GM18951 (cell line): ENCODE results near the gene HOXD9.

Source experiments
- POLR2A ChIP-seq: IDR thresholded peaks from 4 replicates; pipeline ENCODE4 v1.6.1; 2011; ENCODE audit warnings: mild to moderate bottlenecking; ENCODE audit not compliant: insufficient read length, insufficient read depth; ENCODE audit errors: extremely low read depth
- in situ Hi-C: fragments of 300-500 bp; cut with MboI; formaldehyde crosslinking; loops from one replicate; pipeline ENCODE4 v1.12.0; 2022; ENCODE audit warnings: low sequenced_read_pairs, mixed read lengths, inconsistent platforms; ENCODE audit not compliant: unreplicated experiment

The HOXD9 gene

GRCh38 chr2:176122683-176123410, at the start of gene HOXD9:
TSS of gene HOXD9 (plus strand) at chr2:176122719. CDS start at chr2:176122769, 50 bp downstream.
- no peak for TF ChIP-seq POLR2A
- in situ Hi-C loops = loop anchor here (10.0 kb wide), 2 partner anchors 512 to 1022 kb away; no protein-coding TSS in a partner anchor

- in situ Hi-C loops = loop anchor here (10.0 kb wide), 1 partner anchor 388 kb away; no protein-coding TSS in a partner anchor
- TF ChIP-seq POLR2A = no peak
Observed at GRCh38 chr2:176072951-176073904, 49.3 kb upstream of the HOXD9 start.

- in situ Hi-C loops = loop anchor here (10.0 kb wide), 1 partner anchor 390 kb away; no protein-coding TSS in a partner anchor
- no peak for TF ChIP-seq POLR2A
Observed at GRCh38 chr2:176074919-176075425, 47.5 kb upstream of the HOXD9 start.

GRCh38 chr2:176075481-176075880, 47.0 kb upstream of the HOXD9 start:
- no peak for TF ChIP-seq POLR2A
- in situ Hi-C loops = loop anchor here (10.0 kb wide), 1 partner anchor 391 kb away; no protein-coding TSS in a partner anchor

GRCh38 chr2:176076063-176076462, 46.5 kb upstream of the HOXD9 start:
- no peak for TF ChIP-seq POLR2A
- in situ Hi-C loops = loop anchor here (10.0 kb wide), 1 partner anchor 391 kb away; no protein-coding TSS in a partner anchor

- in situ Hi-C loops = loop anchor here (10.0 kb wide), 1 partner anchor 392 kb away; no protein-coding TSS in a partner anchor
- TF ChIP-seq POLR2A = no peak
Observed at GRCh38 chr2:176076796-176077195, 45.7 kb upstream of the HOXD9 start.

GRCh38 chr2:176078541-176079284, 43.8 kb upstream of the HOXD9 start:
- in situ Hi-C loops = loop anchor here (10.0 kb wide), 1 partner anchor 394 kb away; no protein-coding TSS in a partner anchor
- TF ChIP-seq POLR2A = no peak

GRCh38 chr2:176079285-176079830, 43.2 kb upstream of the HOXD9 start:
- no peak for TF ChIP-seq POLR2A
- in situ Hi-C loops = loop anchor here (10.0 kb wide), 1 partner anchor 395 kb away; no protein-coding TSS in a partner anchor

GRCh38 chr2:176079831-176080539, 42.5 kb upstream of the HOXD9 start:
- no peak for TF ChIP-seq POLR2A
- in situ Hi-C loops = loop anchor here (10.0 kb wide), 1 partner anchor 395 kb away; no protein-coding TSS in a partner anchor

- in situ Hi-C loops = no loop called here
- TF ChIP-seq POLR2A = no peak
Observed at GRCh38 chr2:176080540-176081375, 41.8 kb upstream of the HOXD9 start.

- in situ Hi-C loops = no loop called here
- no peak for TF ChIP-seq POLR2A
Observed at GRCh38 chr2:176081376-176081836, 41.1 kb upstream of the HOXD9 start.
